IMR-90 (cell line): Measurements from ENCODE around the gene NCAM1. TPM values are rescaled to one million over a fixed set of nuclear protein-coding genes. Genes with fewer than 3 reads are reported as not detected.

Source experiments
- ATAC-seq: fragments of 200-7000 bp; cut with Tn5 transposase; 2 replicates; pipeline ENCODE4 v1.9.1; 2020; ENCODE audit warnings: low read depth, mild to moderate bottlenecking, moderate library complexity
- BruUV-seq: library from RNA; stranded (reverse); fragments of 400-500 nt; replicated peaks from 2 replicates; lab custom pipeline; 2021; lab: Mats Ljungman, UMichigan
- CTCF ChIA-PET: fragments of 300-600 bp; formaldehyde crosslinking; extraction: SDS; loops from one replicate; lab custom pipeline; 2021; ENCODE audit warnings: antibody characterized with exemption; lab: Yijun Ruan, JAX
- POLR2A ChIA-PET: fragments of 300-600 bp; sonication (Branson Sonifier 250); formaldehyde crosslinking; loops from one replicate; lab custom pipeline; 2022; ENCODE audit warnings: antibody characterized with exemption; ENCODE audit not compliant: unreplicated experiment; lab: Charles Lee
- DNase-seq: peaks from one replicate; pipeline ENCODE4 v3.0.0; 2013
- H2AFZ ChIP-seq: replicated peaks from 2 replicates; pipeline ENCODE3; 2013; ENCODE audit warnings: low read length, mild to moderate bottlenecking; ENCODE audit not compliant: poor library complexity
- H2AK5ac ChIP-seq: 2 replicates; pipeline ENCODE4 v1.6.1; 2013; ENCODE audit warnings: low read depth, low read length, inconsistent platforms
- H2AK9ac ChIP-seq: replicated peaks from 2 replicates; pipeline ENCODE3; 2013; ENCODE audit warnings: mild to moderate bottlenecking, low read depth, low read length, moderate library complexity; ENCODE audit not compliant: poor library complexity
- H2BK120ac ChIP-seq: 2 replicates; pipeline ENCODE4 v1.6.1; 2013; ENCODE audit warnings: low read depth, low read length, inconsistent platforms
- H2BK15ac ChIP-seq: 3 replicates; pipeline ENCODE4 v1.6.1; 2013; ENCODE audit warnings: low read depth, low read length, inconsistent platforms
- H2BK20ac ChIP-seq: 2 replicates; pipeline ENCODE4 v1.6.1; 2013; ENCODE audit warnings: low read depth, mild to moderate bottlenecking, inconsistent platforms, low read length, moderate library complexity
- H2BK5ac ChIP-seq: 2 replicates; pipeline ENCODE4 v1.6.1; 2013; ENCODE audit warnings: mild to moderate bottlenecking, low read depth, low read length, inconsistent platforms; ENCODE audit not compliant: poor library complexity, severe bottlenecking
- H3K14ac ChIP-seq: replicated peaks from 2 replicates; pipeline ENCODE4 v1.6.1; 2013; ENCODE audit warnings: low read depth, low read length, inconsistent platforms
- H3K18ac ChIP-seq: 2 replicates; pipeline ENCODE4 v1.6.1; 2013; ENCODE audit warnings: low read depth, low read length, control low read depth
- H3K23ac ChIP-seq: 2 replicates; pipeline ENCODE4 v1.6.1; 2013; ENCODE audit warnings: low read depth, low read length, inconsistent platforms
- H3K27ac ChIP-seq: 2 replicates; pipeline ENCODE4 v1.5.1; 2013; ENCODE audit warnings: mild to moderate bottlenecking, control low read depth, low read length; ENCODE audit not compliant: insufficient read depth
- H3K27me3 ChIP-seq: 2 replicates; pipeline ENCODE4 v1.6.1; 2013; ENCODE audit warnings: low read length; ENCODE audit not compliant: control insufficient read depth, insufficient read depth
- H3K36me3 ChIP-seq: 2 replicates; pipeline ENCODE4 v1.6.1; 2013; ENCODE audit warnings: low read length, mixed read lengths; ENCODE audit not compliant: control insufficient read depth, insufficient read depth
- H3K4ac ChIP-seq: 2 replicates; pipeline ENCODE4 v1.6.1; 2013; ENCODE audit warnings: low read depth, low read length, inconsistent platforms
- H3K4me1 ChIP-seq: 2 replicates; pipeline ENCODE4 v1.6.1; 2013; ENCODE audit warnings: low read length, mixed read lengths; ENCODE audit not compliant: control insufficient read depth, insufficient read depth
- H3K4me2 ChIP-seq: 2 replicates; pipeline ENCODE4 v1.6.1; 2013; ENCODE audit warnings: low read depth, mild to moderate bottlenecking, control low read depth, low read length, moderate library complexity
- H3K4me3 ChIP-seq: 2 replicates; pipeline ENCODE4 v1.5.1; 2013; ENCODE audit warnings: low read depth, mild to moderate bottlenecking, control low read depth, low read length, moderate library complexity; ENCODE audit not compliant: insufficient read depth
- H3K56ac ChIP-seq: 2 replicates; pipeline ENCODE4 v1.6.1; 2013; ENCODE audit warnings: low read length, inconsistent platforms; ENCODE audit not compliant: insufficient read depth; ENCODE audit errors: extremely low read depth
- H3K79me1 ChIP-seq, 2 experiments: 2 replicates each; pipeline ENCODE4 v1.6.1; 2013; ENCODE audit warnings: low read length in 2 of 2, inconsistent platforms in 1 of 2, low read depth in 1 of 2
- H3K9ac ChIP-seq: 2 replicates; pipeline ENCODE4 v1.6.1; 2013; ENCODE audit warnings: low read depth, low read length, control low read depth
- H3K9me1 ChIP-seq: 2 replicates; pipeline ENCODE4 v1.6.1; 2013; ENCODE audit warnings: low read length, inconsistent platforms; ENCODE audit not compliant: insufficient read depth
- H3K9me3 ChIP-seq: 2 replicates; pipeline ENCODE4 v1.6.1; 2013; ENCODE audit warnings: low read length; ENCODE audit not compliant: control insufficient read depth, insufficient read depth
- H4K20me1 ChIP-seq: 2 replicates; pipeline ENCODE4 v1.6.1; 2013; ENCODE audit warnings: low read length, inconsistent platforms; ENCODE audit not compliant: insufficient read depth
- H4K5ac ChIP-seq: 2 replicates; pipeline ENCODE4 v1.6.1; 2013; ENCODE audit warnings: mild to moderate bottlenecking, low read depth, low read length, control low read depth
- H4K8ac ChIP-seq, 2 experiments: 2 replicates each; pipeline ENCODE4 v1.6.1; 2013; ENCODE audit warnings: low read depth in 2 of 2, low read length in 2 of 2, control low read depth in 1 of 2, inconsistent platforms in 1 of 2
- H4K91ac ChIP-seq: 2 replicates; pipeline ENCODE4 v1.6.1; 2013; ENCODE audit warnings: low read depth, low read length, inconsistent platforms; ENCODE audit not compliant: insufficient read depth
- BHLHE40 ChIP-seq: fragments of 150-350 bp; IDR thresholded peaks from 2 replicates; pipeline ENCODE4 v1.6.1; 2016; ENCODE audit warnings: mild to moderate bottlenecking, low read depth, low read length
- FOS ChIP-seq: fragments of 150-350 bp; IDR thresholded peaks from 2 replicates; pipeline ENCODE4 v1.6.1; 2016; ENCODE audit warnings: low read depth, low read length
- MAFK ChIP-seq: IDR thresholded peaks from 2 replicates; pipeline ENCODE4 v1.6.1; 2012; ENCODE audit warnings: low read depth, low read length, improper control_type of control experiment
- MAZ ChIP-seq: IDR thresholded peaks from 2 replicates; pipeline ENCODE4 v1.6.1; 2012; ENCODE audit warnings: low read depth, mild to moderate bottlenecking, low read length, improper control_type of control experiment, moderate library complexity, borderline replicate concordance
- NFE2L2 ChIP-seq: fragments of 150-350 bp; IDR thresholded peaks from 2 replicates; pipeline ENCODE4 v1.6.1; 2016; ENCODE audit warnings: low read depth, mild to moderate bottlenecking, low read length
- RAD21 ChIP-seq: IDR thresholded peaks from 2 replicates; pipeline ENCODE4 v1.6.1; 2012; ENCODE audit warnings: low read length, improper control_type of control experiment
- RCOR1 ChIP-seq: IDR thresholded peaks from 2 replicates; pipeline ENCODE4 v1.6.1; 2012; ENCODE audit warnings: mild to moderate bottlenecking, low read length, improper control_type of control experiment; ENCODE audit not compliant: insufficient replicate concordance
- WGBS, 2 experiments: methylation state at CpG; one replicate each; pipeline versions ENCODE4 v1.1.5 to v1.1.7; 2013; ENCODE audit warnings: missing lambda C conversion rate in 2 of 2; ENCODE audit not compliant: insufficient read length in 1 of 2; ENCODE audit errors: extremely low coverage in 2 of 2; 5-methylcytosine and 5-hydroxymethylcytosine counted together
- dilution Hi-C: fragments of 300-500 bp; cut with HindIII; formaldehyde crosslinking; loops from one replicate; pipeline ENCODE4 v1.14.3; 2018; ENCODE audit warnings: low sequenced_read_pairs; ENCODE audit not compliant: unreplicated experiment
- in situ Hi-C: fragments of 300-500 bp; cut with MboI; formaldehyde crosslinking; loops from 3 replicates; pipeline ENCODE4 v1.14.3; 2019; ENCODE audit warnings: low sequenced_read_pairs, inconsistent platforms, mixed read lengths
- intact Hi-C: fragments of 100-400 bp; cut with micrococcal nuclease; formaldehyde crosslinking; loops from 2 replicates; pipeline ENCODE4 v1.10.0; 2022
- polyA plus RNA-seq, 3 experiments: library from polyadenylated mRNA; depleted of rRNA; stranded (reverse); fragments of >200 nt; gene quantifications; 2 replicates each; pipeline ENCODE4 v1.2.3, GENCODE V29; 2012; ENCODE audit warnings: low replicate concordance in 1 of 3
- total RNA-seq: library from RNA; depleted of rRNA; stranded (reverse); fragments of >200 nt; gene quantifications from 2 replicates; pipeline ENCODE4 v1.2.3, GENCODE V29; 2012
- TF ChIP-seq, protein P1 (sequence below): fragments of 150-350 bp; IDR thresholded peaks from 2 replicates; pipeline ENCODE4 v1.6.1; 2016; ENCODE audit warnings: low read depth, mild to moderate bottlenecking, low read length, moderate library complexity, borderline replicate concordance

NCAM1 gene
- total and polyA plus RNA-seq, 2 of the 4 experiments (the other 2 are of a cell fraction) = 0.09 to 0.18 TPM

DNA sequence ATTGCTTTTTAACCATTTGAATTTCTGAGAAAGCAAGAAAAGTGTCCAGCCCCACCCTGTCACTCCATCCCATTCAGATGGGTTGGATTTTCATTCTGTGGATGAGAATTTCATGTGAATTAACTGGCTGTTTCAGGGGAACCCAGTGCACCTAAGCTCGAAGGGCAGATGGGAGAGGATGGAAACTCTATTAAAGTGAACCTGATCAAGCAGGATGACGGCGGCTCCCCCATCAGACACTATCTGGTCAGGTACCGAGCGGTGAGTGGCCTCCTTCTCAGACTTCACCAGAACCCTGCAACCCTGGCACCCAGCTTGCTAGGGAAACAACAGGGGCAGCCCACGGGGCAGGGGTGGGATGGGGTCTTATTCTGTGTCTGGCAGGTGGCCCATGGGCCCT, 294.5 kb downstream of the NCAM1 start:
- H3K4me1 ChIP-seq = no peaks in the 10 kb centered on the region
- no peak overlapping the region for H3K9ac ChIP-seq
- H3K27me3 ChIP-seq = no peaks in the 10 kb centered on the region
- H3K4ac ChIP-seq = no peak overlapping the region
- WGBS, 2 experiments = no CpG with 5 or more reads among the region's 6 CpGs
- ChIA-PET CTCF (no interaction called here), POLR2A (no interaction called here)
- H3K18ac ChIP-seq = no peak overlapping the region
- H3K14ac ChIP-seq = no peak overlapping the region
- H3K36me3 ChIP-seq = no peaks in the 10 kb centered on the region
- no TSS peak for BruUV-seq
- ATAC-seq (no peak), DNase-seq (no peak)
- no peak overlapping the region for H4K91ac ChIP-seq
- H4K20me1 ChIP-seq = no peaks in the 10 kb centered on the region
- H3K4me3 ChIP-seq = no peak overlapping the region
- H4K8ac ChIP-seq = no peak overlapping the region
- no peak overlapping the region for H3K27ac ChIP-seq
- H2AK9ac ChIP-seq = no peak overlapping the region
- in situ Hi-C loops = no loop called here
- H3K79me1 ChIP-seq = no peaks in the 10 kb centered on the region
- H3K23ac ChIP-seq = no peak overlapping the region
- H3K9me1 ChIP-seq = no peaks in the 10 kb centered on the region
- H2BK120ac ChIP-seq = no peak overlapping the region
- TF ChIP-seq, protein P1, sequence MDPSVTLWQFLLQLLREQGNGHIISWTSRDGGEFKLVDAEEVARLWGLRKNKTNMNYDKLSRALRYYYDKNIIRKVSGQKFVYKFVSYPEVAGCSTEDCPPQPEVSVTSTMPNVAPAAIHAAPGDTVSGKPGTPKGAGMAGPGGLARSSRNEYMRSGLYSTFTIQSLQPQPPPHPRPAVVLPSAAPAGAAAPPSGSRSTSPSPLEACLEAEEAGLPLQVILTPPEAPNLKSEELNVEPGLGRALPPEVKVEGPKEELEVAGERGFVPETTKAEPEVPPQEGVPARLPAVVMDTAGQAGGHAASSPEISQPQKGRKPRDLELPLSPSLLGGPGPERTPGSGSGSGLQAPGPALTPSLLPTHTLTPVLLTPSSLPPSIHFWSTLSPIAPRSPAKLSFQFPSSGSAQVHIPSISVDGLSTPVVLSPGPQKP = no peak
- TF ChIP-seq NFE2L2 (no peak), MAZ (no peak), RAD21 (no peak), FOS (no peak), BHLHE40 (no peak), RCOR1 (no peak), MAFK (no peak)
- dilution Hi-C loops = no loop called here
- no peak overlapping the region for H2AFZ ChIP-seq
- no peak overlapping the region for H2BK20ac ChIP-seq
- H3K9me3 ChIP-seq = no peaks in the 10 kb centered on the region
- no peak overlapping the region for H4K5ac ChIP-seq
- no peak overlapping the region for H3K56ac ChIP-seq
- no peak overlapping the region for H3K4me2 ChIP-seq
- H2BK15ac ChIP-seq = no peak overlapping the region
- no peak overlapping the region for H2AK5ac ChIP-seq
- H2BK5ac ChIP-seq = no peak overlapping the region
- intact Hi-C loops = no loop called here
